Loucy (cell line): ENCODE measurements around the gene ZNF616.
"Not testable (repeated sequence)": the region's sequence is repeated elsewhere in the genome, so short reads cannot be mapped to it uniquely, and the experiment has no call there.

Source experiments
- H2AFZ ChIP-seq: fragments of 200-600 bp; sonication (generic); 2 replicates; pipeline ENCODE4 v1.6.0; 2016; ENCODE audit warnings: antibody characterized with exemption, mild to moderate bottlenecking, low read length, moderate library complexity
- H3F3A ChIP-seq: fragments of 200-600 bp; 2 replicates; pipeline ENCODE4 v1.6.0; 2016; ENCODE audit warnings: antibody characterized with exemption, low read depth, mild to moderate bottlenecking
- H3K27me3 ChIP-seq: fragments of 200-600 bp; sonication (generic); 2 replicates; pipeline ENCODE4 v1.6.1; 2014; ENCODE audit warnings: low read length, mild to moderate bottlenecking; ENCODE audit not compliant: insufficient read depth, poor library complexity, severe bottlenecking
- H3K36me3 ChIP-seq: fragments of 200-600 bp; sonication (generic); 2 replicates; pipeline ENCODE4 v1.6.1; 2016; ENCODE audit warnings: low read length; ENCODE audit not compliant: insufficient read depth
- H3K4me1 ChIP-seq: fragments of 200-600 bp; sonication (generic); 2 replicates; pipeline ENCODE4 v1.5.1; 2014; ENCODE audit warnings: low read length, mild to moderate bottlenecking; ENCODE audit not compliant: insufficient read depth, poor library complexity, severe bottlenecking
- H3K4me2 ChIP-seq: fragments of 200-600 bp; sonication (generic); 2 replicates; pipeline ENCODE4 v1.6.0; 2014; ENCODE audit warnings: antibody characterized with exemption, low read length, low read depth, mild to moderate bottlenecking; ENCODE audit not compliant: poor library complexity, severe bottlenecking
- H3K4me3 ChIP-seq: fragments of 200-600 bp; sonication (generic); 2 replicates; pipeline ENCODE4 v1.5.1; 2014; ENCODE audit warnings: low read length, mild to moderate bottlenecking, mixed read lengths; ENCODE audit not compliant: poor library complexity, severe bottlenecking
- H3K79me2 ChIP-seq: fragments of 200-600 bp; sonication (generic); 2 replicates; pipeline ENCODE4 v1.6.1; 2014; ENCODE audit warnings: low read length; ENCODE audit not compliant: insufficient read depth
- H3K9ac ChIP-seq: fragments of 200-600 bp; sonication (generic); 2 replicates; pipeline ENCODE4 v1.6.0; 2014; ENCODE audit warnings: mild to moderate bottlenecking, low read depth, low read length, moderate library complexity; ENCODE audit not compliant: poor library complexity, severe bottlenecking
- H3K9me2 ChIP-seq: fragments of 200-600 bp; sonication (generic); replicated peaks from 2 replicates; pipeline ENCODE4 v1.6.1; 2016; ENCODE audit warnings: low read depth, low read length, mixed read lengths
- H3K9me3 ChIP-seq: fragments of 200-600 bp; sonication (generic); 2 replicates; pipeline ENCODE4 v1.6.1; 2014; ENCODE audit warnings: mild to moderate bottlenecking, antibody characterized with exemption, low read length, low read depth; ENCODE audit not compliant: insufficient read depth
- H4K20me1 ChIP-seq: fragments of 200-600 bp; sonication (generic); 2 replicates; pipeline ENCODE4 v1.6.0; 2014; ENCODE audit warnings: antibody characterized with exemption, low read length, mild to moderate bottlenecking; ENCODE audit not compliant: insufficient read depth, poor library complexity, severe bottlenecking
- CTCF ChIP-seq: fragments of 200-600 bp; sonication (generic); conservative IDR thresholded peaks from 2 replicates; pipeline ENCODE4 v1.5.1; 2014; ENCODE audit warnings: mild to moderate bottlenecking, antibody characterized with exemption, low read length
- EZH2phosphoT487 ChIP-seq: fragments of 200-600 bp; IDR thresholded peaks from 2 replicates; pipeline ENCODE4 v1.6.1; 2018; ENCODE audit warnings: antibody characterized with exemption, mild to moderate bottlenecking, moderate library complexity, borderline replicate concordance

ZNF616 gene

GRCh38 chr19:52099497-52100138 lies 40.1 kb downstream of the ZNF616 start:
- Histone ChIP-seq H2AFZ (no peak overlapping the region), H4K20me1 (no peaks in the 10 kb centered on the region), H3K9ac (no peak overlapping the region), H3K4me2 (no peak overlapping the region), H3K79me2 (peaks cover 9% of the 10 kb centered on the region; the same call in 1 of the 2 replicates), H3K27me3 (no peaks in the 10 kb centered on the region), H3K9me2 (no peaks in the 10 kb centered on the region), H3K9me3 (no peaks in the 10 kb centered on the region; the same call in 1 of the 2 replicates), H3K4me3 (no peak overlapping the region), H3K36me3 (no peaks in the 10 kb centered on the region), H3K4me1 (no peaks in the 10 kb centered on the region), H3F3A (no peaks in the 10 kb centered on the region)
- TF ChIP-seq EZH2phosphoT487 (no peak), CTCF (no peak)

GRCh38 chr19:52096416-52096815 lies 43.3 kb downstream of the ZNF616 start:
- not testable (repeated sequence) for H3K4me3 ChIP-seq, H3K9me3 ChIP-seq

GRCh38 chr19:52095172-52096014 lies 44.3 kb downstream of the ZNF616 start, which contains the start of gene ZNF841:
ZNF841 (minus strand) TSS chr19:52095765; CDS start chr19:52084801, 10,964 bp downstream.
- Histone ChIP-seq H3K27me3 (no peaks in the 10 kb centered on the region), H3K79me2 (peaks cover 37% of the 10 kb centered on the region; the same call in 1 of the 2 replicates), H3K4me1 (no peaks in the 10 kb centered on the region), H2AFZ (peak within 1 kb of the TSS; percentile 59), H3K9me3 (peaks cover 14% of the 10 kb centered on the region; the same call in 1 of the 2 replicates), H3K9me2 (no peaks in the 10 kb centered on the region), H4K20me1 (no peaks in the 10 kb centered on the region), H3K36me3 (0 out of 2 replicates have a peak, but pooled peaks cover 5% of the 10 kb centered on the region), H3K9ac (peak within 1 kb of the TSS; percentile 74), H3K4me3 (peak within 1 kb of the TSS; percentile 78), H3F3A (no peaks in the 10 kb centered on the region), H3K4me2 (peak within 1 kb of the TSS; percentile 66)
- TF ChIP-seq EZH2phosphoT487 (no peak), CTCF (no peak)

More at GRCh38 chr19:52096416-52096815, 43.3 kb downstream of the ZNF616 start:
- peaks cover 37% of the 10 kb centered on the region; the same call in 1 of the 2 replicates for H3K79me2 ChIP-seq
- not testable (repeated sequence) for H4K20me1 ChIP-seq, H3K36me3 ChIP-seq, H3K4me1 ChIP-seq, H3F3A ChIP-seq, H2AFZ ChIP-seq, H3K9me2 ChIP-seq, H3K4me2 ChIP-seq, H3K9ac ChIP-seq, H3K27me3 ChIP-seq
